HG03025 (cell line): ENCODE measurements around the gene RLN3.
"Not testable (repeated sequence)": the region's sequence is repeated elsewhere in the genome, so short reads cannot be mapped to it uniquely, and the experiment has no call there.

ENCODE experiments used
- ATAC-seq: cut with Tn5 transposase; IDR thresholded peaks from one replicate; pipeline ENCODE4 v1.9.1; 2021; ENCODE audit warnings: mild to moderate bottlenecking, moderate library complexity; ENCODE audit not compliant: unreplicated experiment, low FRiP score

RLN3 gene

DNA sequence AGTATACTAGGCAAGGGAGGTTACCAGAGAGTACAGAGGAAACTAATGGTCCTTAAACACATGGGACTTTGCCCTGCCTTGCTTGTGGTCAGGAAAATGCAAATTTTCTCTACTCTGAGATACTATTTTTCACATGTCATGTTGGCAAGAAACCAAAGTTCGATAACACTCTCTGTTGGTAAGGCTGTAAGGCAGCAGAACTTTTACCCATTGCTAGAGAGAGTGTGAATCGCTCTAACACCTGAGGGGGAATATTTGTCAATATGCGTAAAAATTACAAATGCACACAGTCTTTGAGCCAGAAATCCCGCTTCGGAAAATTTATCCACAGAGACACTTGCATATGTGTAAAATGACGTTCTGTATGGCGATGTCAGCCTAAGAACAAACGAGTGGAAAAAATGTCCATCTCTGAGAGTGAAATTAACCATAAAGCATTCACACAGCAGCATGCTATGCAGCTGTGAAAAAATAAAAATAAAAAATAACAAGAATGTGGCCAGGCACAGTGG, 12.4 kb upstream of the RLN3 start:
- ATAC-seq, result peak; percentile 68

DNA sequence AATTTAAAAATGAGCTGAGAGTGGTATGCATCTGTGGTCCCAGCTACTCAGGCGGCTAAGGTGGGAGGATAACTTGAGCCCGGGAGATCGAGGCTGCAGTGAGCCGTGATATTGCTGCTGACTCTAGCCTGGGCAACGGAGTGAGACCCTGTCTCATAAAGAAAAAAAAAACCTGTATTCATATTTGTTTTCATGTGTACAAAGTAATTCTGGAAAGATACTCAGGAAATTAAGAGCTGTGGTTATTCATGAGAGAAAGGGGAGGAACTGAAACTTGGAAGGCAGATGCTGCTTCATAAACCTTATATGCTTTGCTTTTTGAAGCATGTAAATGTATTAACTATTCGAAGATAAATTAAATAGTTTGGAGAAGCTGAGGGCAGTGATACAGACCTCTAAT, 8.8 kb upstream of the RLN3 start:
- ATAC-seq, result no peak

DNA sequence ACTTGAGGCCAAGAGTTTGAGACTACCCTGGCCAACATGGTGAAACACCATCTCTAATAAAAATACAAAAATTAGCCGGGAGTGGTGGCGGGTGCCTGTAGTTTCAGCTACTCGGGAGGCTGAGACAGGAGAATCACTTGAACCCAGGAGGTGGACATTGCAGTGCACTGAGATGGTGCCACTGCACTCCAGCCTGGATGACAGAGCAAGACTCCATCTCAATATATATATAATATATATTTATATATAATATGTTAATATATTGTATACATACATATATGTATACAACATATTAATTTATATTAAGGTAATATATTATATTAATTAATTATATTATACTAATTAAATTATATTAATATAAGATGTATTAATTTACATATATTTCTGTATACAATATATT, 8.2 kb upstream of the RLN3 start:
- not testable (repeated sequence) for ATAC-seq

DNA sequence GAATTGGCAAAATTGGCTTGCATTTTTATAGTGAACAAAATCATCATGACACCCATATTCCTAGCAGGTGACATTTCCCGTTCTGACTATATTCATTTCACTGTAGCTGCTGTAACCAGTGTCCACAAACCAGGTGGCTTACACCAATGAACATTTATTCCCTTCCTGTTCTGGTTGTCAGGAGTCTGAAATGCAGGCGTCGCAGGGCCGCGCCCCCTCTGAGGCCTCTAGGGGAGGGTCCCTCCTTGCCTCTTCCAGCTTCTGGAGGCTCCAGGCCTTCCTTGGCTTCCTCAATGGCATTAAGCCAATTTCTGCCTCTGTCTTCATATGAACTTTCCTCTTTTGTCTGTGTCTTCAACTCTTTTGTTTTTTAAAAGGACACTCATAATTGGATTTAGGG, 6.5 kb upstream of the RLN3 start:
- ATAC-seq, result no peak

DNA sequence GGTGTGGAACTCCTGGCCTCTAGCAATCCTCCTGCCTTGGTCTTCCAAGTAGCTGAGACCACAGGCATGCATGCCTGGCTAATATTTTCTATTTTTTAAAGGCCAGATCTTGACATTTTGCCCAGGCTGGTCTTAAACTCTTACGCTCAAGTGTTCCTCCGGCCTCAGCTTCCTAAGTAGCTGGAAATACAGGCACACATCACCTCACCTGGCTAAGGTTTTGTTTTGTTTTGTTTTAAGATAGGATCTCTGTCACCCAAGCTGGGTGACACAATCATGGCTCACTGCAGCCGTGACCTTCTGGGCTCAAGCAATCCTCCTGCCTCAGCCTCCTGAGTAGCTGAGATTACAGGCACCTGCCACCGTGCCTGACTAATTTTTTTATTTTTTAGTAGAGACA, 5.5 kb upstream of the RLN3 start:
- ATAC-seq, result no peak

DNA sequence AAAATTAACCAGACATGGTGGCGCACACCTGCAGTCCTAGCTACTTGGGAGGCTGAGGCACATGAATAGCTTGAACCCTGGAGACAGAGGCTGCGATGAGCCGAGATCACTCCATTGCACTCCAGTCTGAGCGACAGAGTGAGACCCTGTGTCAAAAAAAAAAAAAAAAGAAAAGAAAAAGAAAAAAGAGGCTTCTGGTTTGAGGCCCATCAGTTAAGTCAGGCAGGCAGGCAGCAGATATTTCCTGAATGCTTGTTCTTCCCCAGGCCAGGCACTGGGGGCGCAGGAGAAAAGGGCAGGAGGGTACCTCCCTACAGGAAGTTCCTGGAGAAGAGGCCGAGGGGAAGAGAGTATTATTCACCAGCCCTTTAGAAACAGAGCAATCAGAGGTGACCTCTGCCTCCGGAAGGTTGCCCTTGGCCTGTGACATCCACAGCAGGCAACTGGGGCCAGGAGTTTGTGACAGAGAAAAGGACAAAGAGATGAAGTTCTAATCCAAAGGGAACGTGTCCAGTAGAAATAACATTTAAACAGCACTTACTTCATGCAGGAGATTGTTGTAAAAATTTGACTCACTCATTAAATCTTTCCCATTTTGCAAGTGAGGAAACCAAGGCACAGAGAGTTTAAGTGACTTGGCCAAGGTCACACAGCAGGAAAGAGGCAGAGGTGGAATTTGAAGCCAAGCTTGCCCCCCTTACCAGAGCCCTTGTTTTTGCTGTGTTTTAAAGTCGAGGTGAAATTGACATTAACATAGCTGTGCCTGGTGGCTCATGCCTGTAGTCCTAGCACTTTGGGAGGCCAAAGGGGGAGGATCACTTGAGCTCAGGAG, 4.3 kb upstream of the RLN3 start:
- no peak for ATAC-seq

DNA sequence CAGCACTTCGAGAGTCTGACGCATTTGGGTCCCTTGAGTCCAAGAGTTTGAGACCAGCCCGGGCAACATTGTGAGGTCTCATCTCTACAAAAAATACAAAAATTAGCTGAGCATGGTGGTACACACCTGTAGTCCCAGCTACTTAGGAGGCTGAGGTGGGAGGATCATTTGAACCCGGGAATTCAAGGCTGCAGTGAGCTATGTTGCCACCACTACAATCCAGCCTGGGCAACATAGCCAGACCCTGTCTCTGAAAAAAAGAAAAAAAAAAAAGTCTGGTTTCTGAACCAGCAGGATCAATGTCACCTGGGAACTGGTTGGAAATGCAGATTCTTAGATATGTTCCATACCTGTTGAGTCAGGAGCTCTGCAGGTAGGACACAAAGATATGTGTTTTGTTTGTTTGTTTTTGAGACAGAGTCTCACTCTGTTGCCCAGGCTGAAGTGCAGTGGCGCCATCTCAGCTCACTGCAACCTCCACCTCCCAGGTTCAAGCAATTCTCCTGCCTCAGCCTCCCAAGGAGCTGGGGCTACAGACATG, 1.2 kb upstream of the RLN3 start:
- ATAC-seq, result not testable (repeated sequence)

DNA sequence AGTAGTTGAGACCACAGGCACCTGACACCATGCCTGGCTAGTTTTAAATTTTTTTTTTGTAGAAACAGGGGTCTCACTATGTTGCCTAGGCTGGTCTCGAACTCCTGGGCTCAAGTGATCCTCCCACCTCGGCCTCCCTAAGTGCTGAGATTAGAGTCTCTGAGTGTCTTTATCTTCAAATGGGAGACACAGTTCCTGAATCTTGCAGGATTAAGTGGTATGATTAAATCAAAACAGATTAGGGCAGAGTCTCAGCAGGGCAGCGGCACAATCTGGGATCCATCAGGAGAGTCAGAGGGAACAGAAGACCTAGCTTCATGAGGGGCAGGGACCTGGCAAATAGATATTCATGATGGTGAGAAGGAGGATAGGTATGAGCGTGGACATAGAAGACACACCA, 953 bp downstream of the RLN3 start:
- ATAC-seq, result no peak

DNA sequence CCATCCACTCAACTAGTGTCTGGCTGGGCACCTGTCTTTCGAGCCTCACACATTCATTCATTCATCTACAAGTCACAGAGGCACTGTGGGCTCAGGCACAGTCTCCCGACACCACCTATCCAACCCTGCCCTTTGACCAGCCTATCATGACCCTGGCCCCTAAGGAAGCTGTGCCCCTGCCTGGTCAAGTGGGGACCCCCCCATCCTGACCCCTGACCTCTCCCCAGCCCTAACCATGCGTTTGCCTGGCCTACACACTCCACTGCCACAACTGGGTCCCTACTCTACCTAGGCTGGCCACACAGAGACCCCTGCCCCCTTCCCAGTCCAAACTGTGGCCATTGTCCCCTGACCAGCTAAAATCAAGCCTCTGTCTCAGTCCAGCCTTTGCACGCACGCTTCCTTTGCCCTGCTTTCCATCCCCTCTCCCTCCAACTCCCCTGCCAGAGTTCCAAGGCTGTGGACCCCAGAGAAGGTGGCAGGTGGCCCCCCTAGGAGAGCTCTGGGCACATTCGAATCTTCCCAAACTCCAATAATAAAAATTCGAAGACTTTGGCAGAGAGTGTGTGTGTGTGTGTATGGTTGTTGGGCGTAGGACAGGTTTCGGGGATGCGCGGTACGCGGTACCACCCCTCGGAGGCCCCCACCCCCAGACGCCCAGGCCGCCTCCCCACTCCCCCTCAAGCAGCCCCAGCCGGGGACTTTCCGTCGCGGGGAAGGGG, 3.2 kb downstream of the RLN3 start:
- ATAC-seq, result no peak

DNA sequence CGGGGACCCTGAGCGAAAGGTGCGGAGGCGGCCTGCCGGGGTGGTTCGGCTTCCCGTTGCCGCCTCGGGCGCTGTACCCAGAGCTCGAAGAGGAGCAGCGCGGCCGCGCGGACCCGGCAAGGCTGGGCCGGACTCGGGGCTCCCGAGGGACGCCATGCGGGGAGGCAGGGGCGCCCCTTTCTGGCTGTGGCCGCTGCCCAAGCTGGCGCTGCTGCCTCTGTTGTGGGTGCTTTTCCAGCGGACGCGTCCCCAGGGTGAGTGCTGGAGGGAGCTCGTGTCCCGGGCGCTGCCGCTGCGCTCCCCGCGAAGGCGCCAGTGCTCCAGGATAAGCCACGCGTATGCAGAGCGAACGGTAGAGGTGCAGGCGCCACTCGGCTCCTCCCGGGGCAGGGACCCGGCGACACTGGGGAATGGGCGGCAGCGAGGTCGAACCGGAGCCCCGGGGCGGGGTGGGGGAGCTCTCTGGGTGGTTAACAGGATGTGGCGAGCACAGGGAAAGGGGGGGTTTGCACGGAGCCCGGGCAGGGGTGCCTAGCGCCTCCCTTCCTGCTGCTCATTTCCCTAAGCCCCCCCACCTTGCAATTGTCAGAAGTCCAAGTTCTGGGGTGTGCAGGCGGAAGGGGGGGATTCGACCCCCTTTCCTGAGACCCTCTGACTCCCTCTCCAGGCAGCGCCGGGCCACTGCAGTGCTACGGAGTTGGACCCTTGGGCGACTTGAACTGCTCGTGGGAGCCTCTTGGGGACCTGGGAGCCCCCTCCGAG, 4.0 kb downstream of the RLN3 start, which contains the start of gene IL27RA:
Gene IL27RA, plus strand, starts transcription at position 44 of the 762 bp plus-strand sequence. Its CDS starts 111 bp downstream, at position 155.
- ATAC-seq, result no peak

DNA sequence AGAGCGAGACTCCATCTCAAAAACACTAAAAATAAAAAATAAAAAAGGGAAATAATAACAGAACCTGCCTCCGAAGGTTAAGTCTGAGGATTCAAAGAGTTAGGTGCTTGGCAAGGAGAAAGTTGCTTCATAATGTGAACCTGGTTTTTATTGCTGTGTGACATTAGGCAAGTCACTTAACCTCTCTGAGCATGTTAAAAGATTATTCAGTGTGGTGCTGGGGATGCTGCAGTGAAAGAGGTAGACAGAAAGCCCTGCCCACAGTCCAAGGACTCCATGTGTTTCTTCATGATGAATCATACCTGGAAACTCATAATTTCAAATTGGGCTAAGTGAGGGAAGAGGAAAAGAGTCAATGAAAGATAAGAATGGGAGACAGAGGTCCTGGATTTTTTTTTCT, 6.0 kb downstream of the RLN3 start:
- no peak for ATAC-seq

DNA sequence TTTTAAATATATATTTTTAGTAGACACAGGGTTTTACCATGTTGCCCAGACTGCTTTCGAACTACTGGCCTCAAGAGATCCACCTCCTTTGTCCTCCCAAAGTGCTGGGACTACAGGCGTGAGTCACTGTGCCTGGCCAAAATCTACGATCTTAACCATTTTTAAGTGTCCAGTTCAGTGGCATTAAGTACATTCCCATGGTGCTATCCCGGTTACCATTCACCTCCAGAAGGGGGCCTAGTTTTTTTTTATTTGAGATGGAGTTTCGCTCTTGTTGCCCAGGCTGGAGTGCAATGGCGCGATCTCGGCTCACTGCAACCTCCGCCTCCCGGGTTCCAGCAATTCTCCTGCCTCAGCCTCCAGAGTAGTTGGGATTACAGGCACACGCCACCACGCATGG, 7.2 kb downstream of the RLN3 start:
- not testable (repeated sequence) for ATAC-seq

DNA sequence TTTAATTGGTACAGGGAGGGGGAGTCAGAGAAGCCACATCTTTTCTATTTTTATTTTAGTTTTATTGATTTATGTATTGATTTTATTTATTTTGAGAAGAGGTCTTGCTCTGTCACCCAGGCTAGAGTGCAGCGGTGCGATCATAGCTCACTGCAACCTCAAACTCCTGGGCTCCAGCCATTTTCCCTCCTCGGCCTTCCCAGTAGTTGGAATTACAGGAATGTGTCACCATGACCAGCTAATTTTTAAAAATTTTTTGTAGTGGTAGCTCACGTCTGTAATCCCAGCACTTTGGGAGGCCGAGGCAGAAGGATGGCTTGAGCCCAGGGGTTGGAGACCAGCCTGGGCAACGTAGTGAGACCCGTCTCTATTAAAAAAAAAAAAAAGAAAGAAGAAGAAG, 7.8 kb downstream of the RLN3 start:
- ATAC-seq, result no peak

DNA sequence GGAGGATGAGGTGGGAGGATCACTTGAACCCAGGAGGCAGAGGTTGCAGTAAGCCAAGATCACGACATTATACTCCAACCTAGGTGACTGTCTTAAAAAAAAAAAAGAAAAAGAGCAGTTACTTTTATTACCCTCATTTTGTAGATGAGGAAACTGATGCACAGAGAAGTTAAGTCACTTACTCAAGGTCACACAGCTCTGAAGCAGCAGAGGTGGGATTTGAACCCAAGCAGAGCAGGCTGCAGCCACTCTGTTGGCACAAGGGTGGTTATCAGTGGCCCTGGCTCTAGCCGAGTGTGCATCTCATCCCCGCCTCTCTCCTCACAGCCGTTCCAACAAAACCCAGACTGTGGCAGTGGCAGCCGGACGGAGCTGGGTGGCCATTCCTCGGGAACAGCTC, 11.2 kb downstream of the RLN3 start:
- ATAC-seq, result no peak

DNA sequence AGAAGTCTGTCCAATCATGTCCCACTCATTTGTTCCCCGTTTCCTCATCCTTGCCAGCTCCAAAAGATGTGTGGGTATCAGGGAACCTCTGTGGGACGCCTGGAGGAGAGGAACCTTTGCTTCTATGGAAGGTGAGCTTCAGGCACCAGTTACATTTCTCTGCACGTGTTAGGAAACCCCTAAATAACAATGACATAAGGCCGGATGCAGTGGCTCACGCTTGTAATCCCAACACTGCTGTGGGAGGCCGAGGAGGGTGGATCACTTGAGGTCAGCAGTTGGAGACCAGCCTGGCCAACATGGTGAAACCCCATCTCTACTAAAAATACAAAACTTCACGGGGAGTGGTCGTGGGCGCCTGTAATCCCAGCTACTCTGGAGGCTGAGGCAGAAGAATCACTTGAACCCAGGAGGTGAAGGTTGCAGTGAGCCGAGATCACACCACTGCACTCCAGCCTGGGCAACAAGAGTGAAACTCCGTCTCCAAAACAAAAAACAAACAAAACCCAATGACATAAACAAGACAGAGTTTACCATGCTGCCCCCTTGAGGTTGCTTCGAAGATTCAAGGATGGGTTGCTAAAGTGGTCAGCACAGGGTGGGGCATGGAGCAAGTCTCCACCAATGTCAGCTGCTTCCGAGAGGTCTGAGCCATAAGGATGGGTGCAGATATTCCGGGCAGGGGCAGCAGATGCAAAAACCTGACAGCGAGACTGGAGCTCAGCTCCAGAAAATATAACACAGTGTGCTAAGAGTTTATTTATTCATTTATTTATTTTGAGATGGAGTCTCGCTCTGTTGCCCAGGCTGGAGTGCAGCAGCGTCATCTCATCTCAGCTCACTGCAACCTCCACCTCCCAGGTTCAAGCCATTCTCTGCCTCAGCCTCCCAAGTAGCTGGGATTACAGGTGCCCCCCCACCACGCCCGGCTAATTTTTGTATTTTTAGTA, 15.0 kb downstream of the RLN3 start:
- ATAC-seq, result not testable (repeated sequence)

DNA sequence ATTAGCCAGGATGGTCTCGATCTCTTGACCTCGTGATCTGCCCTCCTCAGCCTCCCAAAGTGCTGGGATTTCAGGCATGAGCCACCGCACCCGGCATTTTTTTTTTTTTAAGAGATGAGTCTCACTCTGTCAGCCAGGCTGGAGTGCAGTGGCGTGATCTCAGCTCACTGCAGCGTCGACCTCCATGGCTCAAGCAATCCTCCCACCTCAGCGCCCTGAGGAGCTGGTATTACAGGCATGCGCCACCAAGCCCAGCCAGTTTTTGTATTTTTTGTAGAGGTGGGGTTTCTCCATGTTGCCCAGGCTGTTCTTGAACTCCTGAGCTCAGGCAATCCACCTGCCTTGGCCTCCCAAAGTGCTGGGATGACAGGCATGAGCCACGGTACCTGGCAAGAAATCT, 19.9 kb downstream of the RLN3 start:
- ATAC-seq, result not testable (repeated sequence)

DNA sequence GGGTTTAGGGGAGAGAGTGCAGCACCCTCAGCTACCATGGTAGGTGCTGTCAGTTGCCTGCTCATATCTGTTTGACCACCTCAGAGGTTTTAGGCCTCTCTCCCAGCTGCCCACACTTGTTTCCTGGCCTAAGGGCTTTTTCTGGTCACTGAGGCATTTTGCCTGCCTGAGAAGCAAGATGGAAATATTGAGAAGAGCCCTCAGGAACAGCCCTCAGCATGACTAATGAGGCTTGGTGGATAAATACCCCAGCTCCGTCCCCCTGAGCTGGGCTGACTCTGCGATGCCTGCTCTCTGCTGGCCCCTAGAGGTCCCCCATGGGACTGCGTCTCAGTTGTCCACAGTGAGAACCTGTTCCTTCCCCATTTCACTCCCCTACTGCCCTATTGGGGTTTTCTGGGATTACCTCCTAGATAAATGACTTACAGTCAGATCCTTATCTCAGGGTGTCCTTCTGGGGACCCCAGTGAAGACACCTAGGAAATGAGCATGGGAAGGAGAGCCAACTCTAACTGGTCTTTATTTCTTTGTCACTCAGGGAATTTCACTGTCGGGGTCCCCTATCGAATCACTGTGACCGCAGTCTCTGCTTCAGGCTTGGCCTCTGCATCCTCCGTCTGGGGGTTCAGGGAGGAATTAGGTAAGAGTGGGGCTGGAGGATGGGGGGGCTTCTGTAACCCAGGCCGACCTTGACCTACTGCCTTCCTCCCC, 20.6 kb downstream of the RLN3 start:
- ATAC-seq, result no peak

DNA sequence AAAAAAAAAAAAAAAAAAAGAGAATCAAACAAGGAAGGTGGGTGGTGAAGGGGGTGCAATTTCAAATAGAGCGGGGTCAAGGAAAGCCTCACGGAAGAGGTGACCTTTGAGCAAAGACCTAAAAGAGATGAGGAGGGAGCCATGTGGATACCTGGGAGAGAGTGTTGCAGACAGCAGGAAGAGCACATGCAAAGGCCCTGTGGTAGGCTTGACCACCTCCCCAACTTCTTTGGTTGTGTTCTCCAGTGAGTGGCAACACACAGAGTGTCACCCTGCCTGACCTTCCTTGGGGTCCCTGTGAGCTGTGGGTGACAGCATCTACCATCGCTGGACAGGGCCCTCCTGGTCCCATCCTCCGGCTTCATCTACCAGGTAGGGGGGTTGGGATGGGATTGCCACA, 22.6 kb downstream of the RLN3 start:
- no peak for ATAC-seq

DNA sequence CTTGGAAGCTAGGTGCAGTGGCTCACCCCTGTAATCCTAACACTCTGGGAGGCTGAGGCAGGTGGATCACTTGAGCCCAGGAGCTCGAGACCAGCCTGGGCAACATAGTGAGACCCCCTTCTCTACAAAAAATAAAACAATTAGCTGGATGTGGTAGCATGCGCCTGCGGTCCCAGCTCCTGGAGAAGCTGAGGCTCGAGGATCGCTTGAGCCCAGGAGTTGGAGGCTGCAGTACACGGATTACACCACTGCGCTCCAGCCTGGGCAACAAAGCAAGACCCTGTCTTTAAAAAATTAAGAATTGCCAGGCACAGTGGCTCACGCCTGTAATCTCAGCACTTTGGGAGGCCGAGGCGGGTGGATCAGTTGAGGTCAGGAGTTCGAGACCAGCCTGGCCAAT, 23.0 kb downstream of the RLN3 start:
- ATAC-seq, result not testable (repeated sequence)
